ENCODE results near the gene LYSMD1. TPM values are rescaled to one million over a fixed set of nuclear protein-coding genes. Genes with fewer than 3 reads are reported as not detected.

LYSMD1 gene
- total RNA-seq, 2 experiments from 2014 or later, result 4.0 to 4.9 TPM

DNA sequence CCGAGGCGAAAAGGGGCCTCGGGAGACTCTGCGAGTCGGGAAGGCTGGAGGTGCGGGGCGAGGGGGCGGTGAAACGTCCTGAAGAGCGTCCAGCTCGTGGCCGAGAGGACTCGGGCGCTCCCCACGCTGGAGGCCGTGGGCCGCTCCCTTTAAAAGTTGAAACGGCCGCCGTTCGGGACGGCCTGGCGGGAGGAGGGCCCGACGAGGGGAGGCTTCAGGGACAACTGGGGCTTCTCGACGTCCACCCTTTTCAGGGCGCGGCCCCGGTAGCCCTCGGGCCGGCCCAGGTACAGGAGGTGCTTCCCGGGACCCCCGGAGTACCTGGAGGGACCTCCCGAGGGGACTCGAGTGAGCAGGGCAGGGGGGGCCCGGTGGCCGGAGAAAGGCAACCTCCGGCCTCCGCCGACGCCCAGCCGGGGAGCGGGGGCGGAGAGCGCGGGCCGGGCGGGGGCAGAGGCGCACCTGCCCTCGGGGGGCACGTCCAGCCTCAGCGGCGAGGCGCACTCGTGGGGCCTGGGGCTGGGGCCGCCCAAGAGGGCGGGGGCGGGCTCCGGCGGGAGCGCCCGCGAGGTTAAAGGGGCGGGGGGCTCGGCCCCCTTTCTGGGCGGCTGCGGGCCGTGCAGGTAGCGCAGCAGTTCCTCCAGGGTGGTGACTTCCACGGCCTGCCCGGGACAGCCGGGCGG, 33.2 kb downstream of the LYSMD1 start:
- Mint-ChIP-seq H3K9me3 (no peaks in the 10 kb centered on the region), H3K36me3 (ENCODE audit: low read depth) (no peaks in the 10 kb centered on the region), H3K4me3 (no peak overlapping the region), H3K4me1 (peaks cover 21% of the 10 kb centered on the region), H3K27ac (peak overlapping the region; percentile 19), H3K27me3 (peaks cover 9% of the 10 kb centered on the region)
- POLR2A ChIA-PET, result no interaction called here
- no peak for DNase-seq
- CTCF ChIA-PET, result interaction anchor here (1.5 to 2.9 kb wide), 2 partner anchors 24 to 33 kb away, joined by 3 to 11 read pairs; partner anchors contain the start of gene TNFAIP8L2

DNA sequence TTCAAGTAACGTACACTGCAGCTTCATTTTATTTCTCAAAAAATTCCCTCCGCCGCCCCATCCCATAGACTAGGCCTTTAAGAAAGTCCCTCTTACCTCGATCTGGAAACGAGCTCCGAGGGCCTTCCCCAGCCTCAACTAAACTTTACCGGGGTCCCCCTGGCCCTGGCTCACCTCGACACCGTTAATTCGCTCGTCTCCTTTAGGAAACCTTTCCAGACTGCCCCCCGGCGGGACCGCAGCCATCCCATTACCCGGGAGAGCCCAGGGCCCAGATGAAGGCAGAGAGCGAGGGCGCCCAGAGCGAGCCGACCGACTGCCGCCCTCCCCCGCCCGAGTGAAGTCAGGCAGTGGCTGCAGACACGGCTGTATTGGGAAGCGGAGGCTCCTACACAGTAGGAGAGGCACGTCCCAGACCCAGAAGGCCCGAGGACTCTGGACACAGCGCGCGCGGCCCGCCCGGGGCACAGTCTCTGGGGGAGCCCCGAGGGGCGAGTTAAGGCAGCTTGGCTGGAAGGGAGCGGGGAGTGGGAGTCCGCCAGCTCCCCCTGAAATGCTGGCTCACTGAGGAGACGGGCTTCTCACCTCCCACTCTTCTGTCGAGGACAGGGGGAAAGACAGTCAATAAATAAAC, 33.9 kb downstream of the LYSMD1 start:
- Mint-ChIP-seq H3K9me3 (no peaks in the 10 kb centered on the region), H3K4me3 (peak overlapping the region; percentile 60), H3K27me3 (peaks cover 9% of the 10 kb centered on the region), H3K27ac (peak overlapping the region; percentile 81), H3K36me3 (ENCODE audit: low read depth) (no peaks in the 10 kb centered on the region), H3K4me1 (peaks cover 21% of the 10 kb centered on the region)
- CTCF ChIA-PET, result interaction anchor here (0.9 to 1.1 kb wide), 2 partner anchors 10 to 96 kb away, joined by 3 to 4 read pairs; no protein-coding TSS in a partner anchor
- POLR2A ChIA-PET, result interaction anchor here (0.6 kb wide), 1 partner anchor 58 kb away, joined by 10 read pairs; no protein-coding TSS in a partner anchor
- no peak for DNase-seq

DNA sequence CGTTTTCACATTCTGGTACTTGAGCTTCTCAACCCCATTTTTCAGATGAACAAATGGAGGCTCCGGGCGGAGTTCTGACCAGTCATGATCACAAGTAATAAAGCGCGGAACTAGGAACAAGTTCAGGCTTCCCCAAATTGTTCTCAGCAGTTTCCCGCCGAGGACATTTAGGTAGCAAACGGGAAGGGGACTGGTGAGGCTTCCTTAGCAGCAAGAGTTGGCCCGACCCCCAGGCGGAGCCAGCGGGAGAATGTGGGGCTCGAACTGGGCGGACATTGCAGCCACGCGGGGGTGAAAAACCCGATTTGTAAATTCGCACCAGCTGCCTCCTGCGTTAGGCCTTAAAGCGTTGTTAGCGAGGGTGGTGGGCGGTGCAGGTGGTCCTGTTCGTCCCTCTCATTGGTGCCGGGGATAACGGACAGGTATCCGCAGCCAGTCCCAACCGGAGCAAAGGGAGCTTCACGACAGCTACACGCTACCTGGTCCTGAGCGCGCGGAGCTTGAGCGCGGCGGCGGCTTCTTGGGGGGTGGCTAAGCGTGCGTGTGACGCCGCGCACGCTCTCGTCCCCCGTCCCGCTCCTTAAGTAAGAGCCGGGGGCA, 34.6 kb downstream of the LYSMD1 start:
- POLR2A ChIA-PET, result no interaction called here
- Mint-ChIP-seq H3K27me3 (peaks cover 9% of the 10 kb centered on the region), H3K4me1 (peaks cover 16% of the 10 kb centered on the region)

DNA sequence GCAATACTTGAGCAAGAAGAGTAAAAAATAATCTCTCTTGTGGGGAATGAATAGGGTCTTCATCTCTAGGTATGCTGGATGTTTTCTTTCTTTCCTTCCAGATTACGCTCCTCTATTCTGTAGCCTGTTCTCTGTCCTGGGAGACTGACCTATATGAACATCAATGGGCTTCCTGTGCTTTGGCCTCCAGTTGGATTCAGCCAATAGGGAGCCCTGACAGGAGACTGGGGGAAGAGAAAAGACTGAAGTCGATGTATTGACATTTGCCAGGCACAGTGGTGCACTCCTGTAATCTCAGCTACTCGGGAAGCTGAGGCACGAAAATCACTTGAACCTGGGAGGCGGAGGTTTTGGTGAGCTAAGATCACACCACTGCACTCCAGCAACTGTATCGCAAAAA, 36.9 kb downstream of the LYSMD1 start:
- H3K36me3 Mint-ChIP-seq (ENCODE audit: low read depth), result peaks cover 2% of the 10 kb centered on the region
- ChIA-PET CTCF (interaction anchor here (0.6 to 1.0 kb wide), 3 partner anchors 13 to 96 kb away, joined by 3 to 4 read pairs (median 3); partner anchors contain the start of gene TNFAIP8L2), POLR2A (interaction anchor here (0.6 kb wide), 1 partner anchor 61 kb away, joined by 8 read pairs; the partner anchor contains the start of gene VPS72)
- H3K4me1 Mint-ChIP-seq, result peaks cover 13% of the 10 kb centered on the region
- H3K4me3 Mint-ChIP-seq, result no peak overlapping the region
- H3K27me3 Mint-ChIP-seq, result peaks cover 9% of the 10 kb centered on the region
- H3K27ac Mint-ChIP-seq, result no peak overlapping the region
- no peaks in the 10 kb centered on the region for H3K9me3 Mint-ChIP-seq
- DNase-seq, result no peak

More for the DNA sequence above, 34.6 kb downstream of the LYSMD1 start:
- peak; percentile 82 for DNase-seq
- Mint-ChIP-seq H3K4me3 (peak overlapping the region; percentile 60), H3K9me3 (no peaks in the 10 kb centered on the region), H3K27ac (peak overlapping the region; percentile 81), H3K36me3 (ENCODE audit: low read depth) (no peaks in the 10 kb centered on the region)
- CTCF ChIA-PET, result interaction anchor here (0.9 to 1.9 kb wide), 3 partner anchors 11 to 97 kb away, joined by 3 to 6 read pairs (median 4); no protein-coding TSS in a partner anchor

DNA sequence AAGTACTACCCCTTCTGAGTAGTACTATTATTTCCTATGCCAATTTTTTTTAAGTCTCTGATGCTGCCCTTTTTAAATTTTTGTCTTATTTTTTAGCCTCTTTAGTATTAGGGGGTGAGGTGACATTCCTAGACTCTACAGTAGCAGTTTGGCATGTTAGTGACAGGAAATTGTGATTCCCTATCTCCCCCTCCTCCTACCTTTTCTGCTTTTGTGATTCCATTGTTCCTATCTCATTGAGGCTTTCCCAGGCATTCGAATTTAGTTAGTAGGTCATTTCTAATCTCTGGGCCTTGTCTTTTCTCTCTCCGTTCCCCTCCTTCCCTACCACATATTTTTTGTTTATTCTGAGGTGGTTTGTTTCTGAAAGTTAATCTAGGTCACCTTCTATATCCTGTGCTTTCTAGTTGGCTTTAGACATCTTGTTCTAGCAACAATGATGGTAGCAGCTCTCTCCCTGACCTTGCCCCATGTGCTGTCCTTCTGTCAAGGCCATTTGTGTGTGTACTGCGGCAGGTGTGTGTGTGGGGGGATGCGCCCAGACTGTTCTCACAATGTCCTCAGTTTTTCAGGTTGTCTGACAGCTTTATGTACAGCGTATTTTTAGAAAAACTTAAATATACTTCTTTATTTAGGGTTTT, 40.8 kb downstream of the LYSMD1 start:
- no peaks in the 10 kb centered on the region for H3K9me3 Mint-ChIP-seq
- ChIA-PET POLR2A (no interaction called here), CTCF (interaction anchor here (0.7 to 2.1 kb wide), 4 partner anchors 9 to 25 kb away, joined by 3 to 8 read pairs (median 4); no protein-coding TSS in a partner anchor)
- peaks cover 4% of the 10 kb centered on the region for H3K36me3 Mint-ChIP-seq (ENCODE audit: low read depth)
- no peaks in the 10 kb centered on the region for H3K27me3 Mint-ChIP-seq
- H3K4me1 Mint-ChIP-seq, result no peaks in the 10 kb centered on the region
- no peak overlapping the region for H3K27ac Mint-ChIP-seq
- no peak for DNase-seq
- H3K4me3 Mint-ChIP-seq, result no peak overlapping the region

DNA sequence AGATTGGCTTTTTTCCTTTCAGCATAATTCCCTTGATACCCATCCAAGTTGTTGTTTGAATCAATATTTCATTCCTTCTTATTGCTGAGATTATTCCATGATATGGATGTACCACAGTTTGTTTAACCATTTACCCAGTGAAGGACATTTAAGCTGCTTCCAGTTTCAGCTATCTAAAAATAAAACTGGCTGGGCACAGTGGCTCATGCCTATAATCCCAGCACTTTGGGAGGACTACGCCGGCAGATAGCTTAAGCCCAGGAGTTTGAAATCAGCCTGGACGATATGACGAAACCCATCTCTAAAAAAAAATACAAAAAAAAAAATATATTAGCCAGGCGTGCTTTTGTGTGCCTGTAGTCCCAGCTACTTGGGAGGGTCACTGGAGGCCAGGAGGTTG, 51.8 kb downstream of the LYSMD1 start:
- no peaks in the 10 kb centered on the region for H3K27me3 Mint-ChIP-seq
- CTCF ChIA-PET, result interaction anchor here (0.7 to 1.1 kb wide), 4 partner anchors 14 to 345 kb away, joined by 3 to 4 read pairs (median 4); partner anchors contain the start of gene PSMD4
- no peaks in the 10 kb centered on the region for H3K9me3 Mint-ChIP-seq
- H3K4me1 Mint-ChIP-seq, result no peaks in the 10 kb centered on the region
- no peak overlapping the region for H3K4me3 Mint-ChIP-seq
- H3K27ac Mint-ChIP-seq, result no peak overlapping the region
- peaks cover 7% of the 10 kb centered on the region for H3K36me3 Mint-ChIP-seq (ENCODE audit: low read depth)
- no peak for DNase-seq
- POLR2A ChIA-PET, result no interaction called here

Other genes with a start within 250 kb of the LYSMD1 start
- 10 to 100 TPM; 51.1 to 58.1 TPM for gene SETDB1, start 239.5 kb downstream of the LYSMD1 start, total RNA-seq
- 100 to 1,000 TPM; 173 to 192 TPM for gene CERS2, start 191.1 kb downstream of the LYSMD1 start, total RNA-seq
- gene ANXA9, start 183.6 kb downstream of the LYSMD1 start, total RNA-seq, result under 1 TPM in 1 of 2 experiments, not detected in 1; 0.10 TPM
- 10 to 100 TPM; 23.9 to 24.3 TPM for gene MINDY1, start 159.0 kb downstream of the LYSMD1 start, total RNA-seq
- gene PRUNE1, start 157.5 kb downstream of the LYSMD1 start, total RNA-seq, result 10 to 100 TPM; 18.8 to 19.1 TPM
- 1 to 10 TPM in 1 of 2 experiments, under 1 TPM in 1; 0.99 to 1.5 TPM for gene BNIPL, start 129.3 kb downstream of the LYSMD1 start, total RNA-seq
- 1 to 10 TPM in 1 of 2 experiments, under 1 TPM in 1; 0.62 to 1.3 TPM for gene C1orf56, start 118.2 kb downstream of the LYSMD1 start, total RNA-seq
- gene CDC42SE1, start 106.3 kb downstream of the LYSMD1 start, total RNA-seq, result 100 to 1,000 TPM; 350 to 360 TPM
- gene MLLT11, start 105.5 kb downstream of the LYSMD1 start, total RNA-seq, result 1 to 10 TPM; 3.6 to 4.7 TPM
- 10 to 100 TPM; 28.1 to 30.9 TPM for gene GABPB2, start 95.1 kb downstream of the LYSMD1 start, total RNA-seq
- gene SEMA6C, start 19.3 kb downstream of the LYSMD1 start, total RNA-seq, result 1 to 10 TPM; 3.8 TPM
- gene TNFAIP8L2, start 9.3 kb downstream of the LYSMD1 start, total RNA-seq, result 10 to 100 TPM; 33.7 to 38.4 TPM
- 10 to 100 TPM; 63.7 to 70.9 TPM for gene SCNM1, start 242 bp upstream of the LYSMD1 start, total RNA-seq
- gene TMOD4, start 10.1 kb upstream of the LYSMD1 start, total RNA-seq, result 1 to 10 TPM; 2.0 to 2.7 TPM
- gene VPS72, start 24.3 kb upstream of the LYSMD1 start, total RNA-seq, result 10 to 100 TPM; 77.1 to 79.6 TPM
- gene PIP5K1A, start 32.6 kb upstream of the LYSMD1 start, total RNA-seq, result 10 to 100 TPM; 61.6 to 63.4 TPM
- 100 to 1,000 TPM; 170 to 190 TPM for gene PSMD4, start 88.8 kb upstream of the LYSMD1 start, total RNA-seq
- 10 to 100 TPM; 27.4 to 27.7 TPM for gene ZNF687, start 116.4 kb upstream of the LYSMD1 start, total RNA-seq
- gene PI4KB, start 161.5 kb upstream of the LYSMD1 start, total RNA-seq, result 10 to 100 TPM; 62.8 to 69.5 TPM
- 10 to 100 TPM; 69.7 to 76.4 TPM for gene RFX5, start 181.3 kb upstream of the LYSMD1 start, total RNA-seq
- not detected for gene SELENBP1, start 206.8 kb upstream of the LYSMD1 start, total RNA-seq
- 100 to 1,000 TPM; 290 to 303 TPM for gene PSMB4, start 233.7 kb upstream of the LYSMD1 start, total RNA-seq

All from activated CD4-positive, alpha-beta T cell treated with anti-CD3 and anti-CD28 coated beads, Interleukin-2, amount 10 ng/mL, durations not matched to agents 7 days and 5 days (primary cell).